Measurements from ENCODE around the gene LAMC3.

- TF ChIP-seq CTCF (IDR thresholded peaks at IDR 0.05) (no peak), ZFX (IDR thresholded peaks at IDR 0.05; ENCODE audit: borderline replicate concordance) (no peak)
These were observed 133.2 kb downstream of the LAMC3 start for GRCh38 chr9:131142160-131142559.
